ENCODE results near the gene KIAA1328. TPM values are rescaled to one million over a fixed set of nuclear protein-coding genes. Genes with fewer than 3 reads are reported as not detected.
"Not testable (repeated sequence)": the region's sequence is repeated elsewhere in the genome, so short reads cannot be mapped to it uniquely, and the experiment has no call there.

KIAA1328 gene
- 9.5 and 10.4 TPM in 2 replicates for total RNA-seq

GRCh38 chr18:36828630-36829361, at the start of gene KIAA1328, which contains the start of gene TPGS2:
Gene KIAA1328, plus strand, starts transcription at chr18:36829127. Its CDS starts 12 bp downstream, at chr18:36829139.
Gene TPGS2, minus strand, starts transcription at chr18:36829002. Its CDS starts 235 bp downstream, at chr18:36828767.
- intact Hi-C loops (cut with micrococcal nuclease), result loop anchor here (1.0 to 5.0 kb wide), 6 partner anchors 699 to 1786 kb away; partner anchors contain the start of genes ELP2, INO80C, MAPRE2 and RMP24

- intact Hi-C loops (cut with micrococcal nuclease), result no loop called here
These were observed 48.2 kb upstream of the KIAA1328 start for GRCh38 chr18:36780748-36781147.

- intact Hi-C loops (cut with micrococcal nuclease), result no loop called here
These were observed 46.2 kb upstream of the KIAA1328 start for GRCh38 chr18:36782710-36783109.

- intact Hi-C loops (cut with micrococcal nuclease), result no loop called here
These were observed 45.1 kb upstream of the KIAA1328 start for GRCh38 chr18:36783792-36784191.

GRCh38 chr18:36786686-36787085, 42.2 kb upstream of the KIAA1328 start:
- intact Hi-C loops (cut with micrococcal nuclease), result no loop called here

GRCh38 chr18:36792634-36793283, 36.2 kb upstream of the KIAA1328 start:
- intact Hi-C loops (cut with micrococcal nuclease), result no loop called here

GRCh38 chr18:36798738-36799473, 30.0 kb upstream of the KIAA1328 start:
- intact Hi-C loops (cut with micrococcal nuclease), result no loop called here

- intact Hi-C loops (cut with micrococcal nuclease), result loop anchor here (5.0 kb wide), 1 partner anchor 38 kb away; no protein-coding TSS in a partner anchor
These were observed 23.8 kb upstream of the KIAA1328 start for GRCh38 chr18:36805105-36805504.

- intact Hi-C loops (cut with micrococcal nuclease), result loop anchor here (1.0 to 5.0 kb wide), 3 partner anchors 41 to 712 kb away; no protein-coding TSS in a partner anchor
These were observed 20.2 kb upstream of the KIAA1328 start for GRCh38 chr18:36808681-36809080.

GRCh38 chr18:36809590-36810381, 19.1 kb upstream of the KIAA1328 start:
- intact Hi-C loops (cut with micrococcal nuclease), result loop anchor here (1.0 to 5.0 kb wide), 3 partner anchors 42 to 713 kb away; no protein-coding TSS in a partner anchor

GRCh38 chr18:36811430-36811829, 17.5 kb upstream of the KIAA1328 start:
- intact Hi-C loops (cut with micrococcal nuclease), result no loop called here

GRCh38 chr18:36811955-36812354, 17.0 kb upstream of the KIAA1328 start:
- intact Hi-C loops (cut with micrococcal nuclease), result no loop called here

- intact Hi-C loops (cut with micrococcal nuclease), result no loop called here
These were observed 16.2 kb upstream of the KIAA1328 start for GRCh38 chr18:36812678-36813077.

- intact Hi-C loops (cut with micrococcal nuclease), result no loop called here
These were observed 15.7 kb upstream of the KIAA1328 start for GRCh38 chr18:36813101-36813775.

GRCh38 chr18:36813824-36814223, 15.1 kb upstream of the KIAA1328 start:
- intact Hi-C loops (cut with micrococcal nuclease), result no loop called here

- intact Hi-C loops (cut with micrococcal nuclease), result no loop called here
These were observed 13.9 kb upstream of the KIAA1328 start for GRCh38 chr18:36814994-36815393.

- intact Hi-C loops (cut with micrococcal nuclease), result not testable (repeated sequence)
These were observed 12.8 kb upstream of the KIAA1328 start for GRCh38 chr18:36816096-36816495.

- intact Hi-C loops (cut with micrococcal nuclease), result no loop called here
These were observed 11.9 kb upstream of the KIAA1328 start for GRCh38 chr18:36817039-36817438.

- intact Hi-C loops (cut with micrococcal nuclease), result no loop called here
These were observed 10.3 kb upstream of the KIAA1328 start for GRCh38 chr18:36818652-36819051.

- intact Hi-C loops (cut with micrococcal nuclease), result no loop called here
These were observed 9.3 kb upstream of the KIAA1328 start for GRCh38 chr18:36819621-36820020.
